MM.1S (cell line): ENCODE measurements around the gene FAM199X.

ENCODE experiments used
- CTCF ChIP-seq: fragments of 300-600 bp; sonication (generic); IDR thresholded peaks from 2 replicates; pipeline ENCODE4 v1.5.1; 2016; ENCODE audit warnings: antibody characterized with exemption, low read length, mixed read lengths
- EZH2 ChIP-seq: fragments of 300-600 bp; sonication (generic); optimal IDR thresholded peaks from 2 replicates; pipeline ENCODE3; 2017; ENCODE audit warnings: low read depth, mild to moderate bottlenecking, antibody characterized with exemption, low read length, mixed read lengths
- EZH2phosphoT487 ChIP-seq: fragments of 300-600 bp; sonication (generic); IDR thresholded peaks from 2 replicates; pipeline ENCODE4 v1.6.1; 2018; ENCODE audit warnings: antibody characterized with exemption, low read length

DNA sequence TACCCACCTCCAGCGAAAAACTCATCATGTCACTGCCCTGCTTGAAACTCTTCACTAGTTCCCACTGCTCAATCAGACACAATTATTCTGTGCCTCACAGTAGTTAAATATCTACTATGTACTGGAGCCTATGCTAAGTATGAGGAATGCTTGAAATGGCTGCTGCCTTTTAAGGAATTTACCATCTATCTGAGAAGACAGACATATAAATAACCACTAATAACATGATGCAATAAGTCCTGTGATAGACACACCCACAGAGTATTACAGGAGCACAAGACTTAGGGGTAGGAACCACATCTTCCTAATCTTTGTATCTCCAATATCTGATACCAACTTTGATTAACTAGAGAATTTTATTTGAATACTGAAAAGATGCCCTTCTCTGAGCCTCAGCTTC, 30.6 kb upstream of the FAM199X start:
- TF ChIP-seq CTCF (no peak), EZH2phosphoT487 (no peak), EZH2 (no peak)
